GM19468 (cell line): ENCODE measurements around the gene GPS1.
A peak's percentile ranks its signal among the peaks of the same experiment; 100 is the strongest.
"Not testable (repeated sequence)": the region's sequence is repeated elsewhere in the genome, so short reads cannot be mapped to it uniquely, and the experiment has no call there.

Source experiments
- ATAC-seq: cut with Tn5 transposase; IDR thresholded peaks from one replicate; pipeline ENCODE4 v1.9.1; 2021; ENCODE audit warnings: mild to moderate bottlenecking, moderate library complexity, moderate number of reproducible peaks; ENCODE audit not compliant: unreplicated experiment; ENCODE audit errors: extremely low read depth

The GPS1 gene

DNA sequence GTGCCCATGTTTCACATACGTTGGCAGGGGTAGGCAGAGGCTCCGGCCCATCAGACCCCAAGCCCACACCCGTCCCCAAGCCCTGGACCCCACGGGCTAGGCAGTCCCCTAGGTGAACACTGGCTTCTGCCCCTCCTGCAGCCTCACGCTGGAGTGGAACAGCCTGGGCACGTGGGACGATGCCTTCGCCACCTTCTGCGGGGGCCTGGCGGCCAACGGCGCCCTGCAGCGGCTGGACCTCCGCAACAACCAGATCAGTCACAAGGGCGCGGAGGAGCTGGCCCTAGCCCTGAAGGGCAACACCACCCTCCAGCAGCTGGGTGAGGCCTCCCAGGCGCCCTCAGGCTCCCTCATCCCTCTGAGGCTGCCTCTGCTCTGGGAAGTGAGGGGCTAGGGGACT is 26.8 kb upstream of the GPS1 start:
- ATAC-seq, result no peak

DNA sequence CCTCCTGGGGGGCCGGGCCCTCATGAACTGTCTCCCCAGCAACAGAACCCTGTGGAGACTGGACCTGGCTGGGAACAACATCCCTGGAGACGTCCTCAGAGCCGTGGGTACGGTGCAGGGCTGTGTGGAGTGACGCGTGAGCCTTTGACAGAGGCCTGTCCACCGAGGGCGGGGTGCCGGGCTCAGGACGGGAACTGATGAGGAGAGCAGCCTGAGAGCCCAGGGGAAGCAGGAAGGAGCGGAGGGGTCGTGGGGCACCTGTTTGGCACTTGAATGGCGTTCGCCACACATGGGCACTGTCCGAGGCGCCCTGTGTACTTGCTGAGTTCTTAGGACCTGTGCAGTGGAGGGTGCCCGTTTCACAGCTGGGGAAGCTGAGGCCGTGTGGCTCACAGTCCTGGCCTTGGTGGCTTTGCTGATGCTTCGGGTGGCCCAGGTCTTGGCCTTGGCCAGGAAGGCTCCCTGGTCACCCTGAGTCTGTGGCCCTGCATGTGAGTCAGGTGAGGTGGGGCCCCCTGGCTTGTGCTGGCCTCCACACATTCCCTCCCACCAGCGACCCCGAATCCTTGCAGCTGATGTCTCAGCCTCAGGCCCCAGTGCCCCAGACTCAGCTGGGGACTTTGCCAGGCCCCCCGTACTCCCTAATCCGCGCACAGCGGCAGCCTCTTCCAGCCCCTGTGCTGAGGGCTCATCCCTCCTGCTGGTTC is 26.1 kb upstream of the GPS1 start:
- ATAC-seq, result no peak

DNA sequence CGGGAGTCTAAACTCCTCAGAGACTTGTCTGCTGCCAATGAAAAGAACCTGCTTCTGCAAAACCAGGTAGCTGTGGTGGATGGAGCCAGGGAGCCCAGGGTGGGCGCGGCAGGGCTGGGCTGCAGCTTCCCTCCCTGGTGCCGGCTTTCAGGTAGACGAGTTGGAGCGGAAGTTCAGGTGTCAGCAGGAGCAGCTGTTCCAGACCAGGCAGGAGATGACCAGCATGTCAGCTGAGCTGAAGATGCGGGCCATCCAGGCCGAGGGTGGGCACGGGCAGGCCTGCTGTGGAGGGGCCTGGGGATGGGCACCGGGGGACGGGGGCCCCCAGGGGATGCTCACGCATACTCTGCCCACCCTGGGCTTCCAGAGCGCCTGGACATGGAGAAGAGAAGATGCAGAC is 23.5 kb upstream of the GPS1 start:
- ATAC-seq, result no peak

DNA sequence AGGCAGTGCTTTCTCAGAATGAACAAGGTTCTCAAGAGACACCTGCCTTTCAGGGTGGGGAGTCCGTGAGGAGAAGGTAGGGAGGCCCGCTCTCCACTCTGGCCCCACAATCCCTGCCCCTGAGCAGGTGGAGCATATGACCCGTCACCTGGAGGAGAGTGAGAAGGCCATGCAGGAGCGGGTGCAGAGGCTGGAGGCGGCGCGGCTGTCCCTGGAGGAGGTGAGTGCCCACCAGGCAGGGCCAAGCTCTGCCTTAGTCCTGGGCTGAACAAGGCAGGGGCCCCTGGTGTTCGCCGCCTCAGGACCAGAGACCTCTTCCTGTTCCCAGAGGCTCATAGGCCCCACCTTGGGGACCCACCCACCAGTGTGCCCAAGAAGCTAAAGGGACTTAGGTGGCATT is 22.7 kb upstream of the GPS1 start:
- no peak for ATAC-seq

DNA sequence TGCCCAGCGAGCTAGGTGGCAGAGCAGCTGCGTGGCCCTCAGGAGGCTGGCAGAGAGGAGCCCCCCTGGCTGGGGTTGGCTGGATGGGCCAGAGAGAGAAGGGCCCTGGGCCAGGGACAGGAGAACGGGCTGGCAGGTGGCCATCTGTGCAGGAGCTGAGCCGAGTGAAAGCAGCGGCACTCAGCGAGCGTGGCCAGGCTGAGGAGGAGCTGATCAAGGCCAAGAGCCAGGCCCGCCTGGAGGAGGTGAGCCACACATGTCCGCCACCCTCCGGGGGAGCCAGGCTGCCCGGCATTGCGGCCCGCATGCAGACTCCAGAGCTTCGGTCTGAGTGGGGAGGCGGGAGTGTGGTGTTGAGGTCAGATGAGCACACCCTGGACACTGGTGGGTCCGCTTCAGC is 22.3 kb upstream of the GPS1 start:
- no peak for ATAC-seq

DNA sequence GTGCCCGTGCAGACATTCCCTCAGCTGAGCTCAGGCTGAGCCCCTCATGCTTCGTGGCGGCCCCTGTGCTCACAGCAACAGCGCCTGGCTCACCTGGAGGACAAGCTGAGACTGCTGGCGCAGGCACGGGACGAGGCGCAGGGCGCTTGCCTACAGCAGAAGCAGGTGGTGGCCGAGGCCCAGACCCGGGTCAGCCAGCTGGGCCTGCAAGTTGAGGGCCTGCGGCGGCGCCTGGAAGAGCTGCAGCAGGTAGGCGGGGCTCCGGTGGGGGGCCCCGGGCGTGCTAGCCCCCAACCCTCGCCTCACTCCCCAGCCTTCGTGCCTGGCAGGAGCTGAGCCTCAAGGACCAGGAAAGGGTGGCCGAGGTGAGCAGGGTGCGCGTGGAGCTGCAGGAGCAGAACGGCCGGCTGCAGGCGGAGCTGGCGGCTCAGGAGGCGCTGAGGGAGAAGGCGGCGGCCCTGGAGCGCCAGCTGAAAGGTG is 21.7 kb upstream of the GPS1 start:
- ATAC-seq, result no peak

DNA sequence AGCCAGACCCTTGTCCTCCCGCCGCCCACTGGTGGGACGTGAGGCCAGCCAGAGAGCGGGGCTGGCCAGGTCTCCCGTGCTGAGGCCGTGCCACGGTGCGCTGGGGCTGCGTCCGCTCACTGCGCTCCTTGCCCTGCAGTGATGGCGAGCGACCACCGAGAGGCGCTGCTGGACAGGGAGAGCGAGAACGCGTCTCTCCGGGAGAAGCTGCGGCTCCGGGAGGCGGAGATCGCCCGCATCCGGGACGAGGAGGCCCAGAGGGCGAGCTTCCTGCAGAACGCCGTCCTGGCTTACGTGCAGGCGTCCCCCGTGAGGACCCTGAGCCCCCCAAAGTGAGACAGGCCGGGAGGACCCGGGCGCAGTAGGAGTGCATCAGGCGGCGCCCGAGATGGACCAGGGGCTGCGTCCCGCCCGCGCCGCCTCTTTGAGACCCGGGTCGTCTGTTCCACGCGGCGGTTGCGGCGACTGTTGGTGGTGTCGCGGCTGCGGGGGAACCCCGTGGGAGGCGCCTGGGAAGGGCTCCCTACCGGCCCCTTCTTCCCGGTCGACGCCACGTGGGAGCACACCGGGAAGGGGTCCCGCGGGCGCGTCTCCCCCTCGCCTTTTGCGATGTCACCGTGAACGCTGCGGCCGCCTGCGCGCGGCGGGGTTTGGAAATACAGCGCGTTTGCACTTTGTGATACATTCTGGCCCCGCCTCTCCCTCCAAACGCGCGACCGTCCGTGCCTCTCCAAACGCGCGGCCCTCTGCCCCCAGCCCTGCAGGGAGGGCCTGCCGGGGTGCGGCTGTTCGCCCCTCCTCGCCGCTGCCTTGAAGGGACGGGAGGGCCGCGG is 21.0 kb upstream of the GPS1 start:
- ATAC-seq, result no peak

DNA sequence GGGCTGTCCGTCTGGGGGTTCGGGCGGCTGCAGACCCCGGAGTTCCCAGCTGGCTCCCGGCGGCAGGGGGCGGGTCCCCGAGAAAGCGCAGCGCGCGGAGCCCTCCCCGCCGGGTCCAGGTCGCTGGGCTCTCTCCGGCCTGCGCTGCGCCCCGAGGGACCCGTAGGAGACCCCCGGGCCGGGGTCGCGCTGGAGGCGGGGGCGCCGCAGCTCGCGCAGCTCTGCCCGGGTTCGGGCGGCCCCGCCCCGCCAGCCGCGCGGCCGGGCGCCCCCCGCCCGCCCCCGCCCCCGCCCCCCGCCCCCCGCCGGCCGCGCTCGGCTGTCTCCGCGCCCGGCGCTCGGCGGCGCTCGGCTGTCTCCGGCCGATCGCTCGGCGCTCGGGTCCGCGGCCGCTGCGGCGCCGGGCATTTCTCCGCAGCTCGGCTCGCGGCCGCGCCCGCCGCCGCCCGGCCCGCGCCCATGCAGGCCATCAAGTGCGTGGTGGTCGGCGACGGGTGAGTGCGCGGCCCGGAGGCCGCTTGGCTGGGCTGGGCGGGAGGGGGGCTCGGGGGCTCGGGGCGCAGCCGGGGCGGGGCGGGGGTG is 20.3 kb upstream of the GPS1 start, which contains the start of gene RAC3:
Gene RAC3 (plus strand): TSS at position 376 of the 582 bp plus-strand sequence. CDS start 84 bp downstream, at position 460.
- ATAC-seq, result no peak

DNA sequence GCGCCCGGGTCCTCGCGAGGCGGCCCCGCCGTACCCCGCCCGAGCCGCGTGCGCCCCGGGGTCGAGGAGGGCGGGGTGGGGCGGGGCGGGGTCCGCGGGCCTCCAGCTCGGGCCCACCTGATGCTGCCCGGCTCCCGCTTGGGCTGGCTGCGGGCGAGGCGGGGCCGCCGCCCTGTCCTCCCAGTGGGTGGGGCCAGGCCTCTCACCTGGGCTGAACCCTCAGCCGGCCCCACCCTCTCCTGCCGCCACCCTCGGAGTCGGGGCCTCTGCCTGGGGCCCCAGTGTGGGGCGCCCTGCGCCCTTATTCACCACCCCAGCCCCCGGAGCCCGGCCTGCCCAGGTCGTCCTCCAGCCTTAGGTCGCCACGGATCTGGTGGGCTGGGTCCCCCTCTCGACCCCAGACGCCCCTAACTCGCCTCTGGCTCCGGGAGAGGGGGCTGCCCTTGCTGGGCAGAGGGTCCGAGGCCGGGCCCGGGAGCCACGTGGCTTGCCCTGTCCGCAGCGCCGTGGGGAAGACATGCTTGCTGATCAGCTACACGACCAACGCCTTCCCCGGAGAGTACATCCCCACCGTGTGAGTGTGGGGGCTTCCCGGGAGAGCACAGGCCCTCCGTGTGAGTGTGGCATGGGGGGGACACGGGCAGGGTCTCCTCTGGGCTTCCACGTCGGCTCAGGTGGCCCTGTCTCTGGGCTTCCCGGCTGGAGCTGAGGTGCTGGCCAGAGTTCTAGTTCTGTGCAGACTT is 19.6 kb upstream of the GPS1 start:
- ATAC-seq, result no peak

DNA sequence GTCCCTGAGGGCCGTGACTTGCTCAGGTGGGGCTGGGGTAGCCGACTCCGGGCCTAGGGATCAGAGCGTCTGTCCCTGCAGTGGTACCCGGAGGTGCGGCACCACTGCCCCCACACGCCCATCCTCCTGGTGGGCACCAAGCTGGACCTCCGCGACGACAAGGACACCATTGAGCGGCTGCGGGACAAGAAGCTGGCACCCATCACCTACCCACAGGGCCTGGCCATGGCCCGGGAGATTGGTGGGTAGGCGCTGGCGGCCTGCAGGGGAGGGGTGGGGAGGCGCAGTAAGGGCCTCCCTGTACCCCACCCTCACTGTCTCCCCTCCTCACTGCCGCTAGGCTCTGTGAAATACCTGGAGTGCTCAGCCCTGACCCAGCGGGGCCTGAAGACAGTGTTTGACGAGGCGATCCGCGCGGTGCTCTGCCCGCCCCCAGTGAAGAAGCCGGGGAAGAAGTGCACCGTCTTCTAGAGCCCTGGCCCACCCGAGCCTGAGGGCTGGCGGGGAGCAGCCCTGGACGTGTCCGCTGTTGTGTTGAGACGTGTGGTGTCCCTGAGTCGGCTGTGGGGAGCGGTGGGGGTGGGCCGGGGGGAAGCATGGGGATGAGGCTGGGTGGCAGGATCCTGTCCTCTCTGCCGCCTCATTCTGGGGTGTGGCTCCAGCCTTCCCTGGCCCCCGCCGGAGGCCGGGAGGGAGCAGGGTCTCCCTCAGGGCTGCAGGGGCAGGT is 18.2 kb upstream of the GPS1 start:
- no peak for ATAC-seq

DNA sequence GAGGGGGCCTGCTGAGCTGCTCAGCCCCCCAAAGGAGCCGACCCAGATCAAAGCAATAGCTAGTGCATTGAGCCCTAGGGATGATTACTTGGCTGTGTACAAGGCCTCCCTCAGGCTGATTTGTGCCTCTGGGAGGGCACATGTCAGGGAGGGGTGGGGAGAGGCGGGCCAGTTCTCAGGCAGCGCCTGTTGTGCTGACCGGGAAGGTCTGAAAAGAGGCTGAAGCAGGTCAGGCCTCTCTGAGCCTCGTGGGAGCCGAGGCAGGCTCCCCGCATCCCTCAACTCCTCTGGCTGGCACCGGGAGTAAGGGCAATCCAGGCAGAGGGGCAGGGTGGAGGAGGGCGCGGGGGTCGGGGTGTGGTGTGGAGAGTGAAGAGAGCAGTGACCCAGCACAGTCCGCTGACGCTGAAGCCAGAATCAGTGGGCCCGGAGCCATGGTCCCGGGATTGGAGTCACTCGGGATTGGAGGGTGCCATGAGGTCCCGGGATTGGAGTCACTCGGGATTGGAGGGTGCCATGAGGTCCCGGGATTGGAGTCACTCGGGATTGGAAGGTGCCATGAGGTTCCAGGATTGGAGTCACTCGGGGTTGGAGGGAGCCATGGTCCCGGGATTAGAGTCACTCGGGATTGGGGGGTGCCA is 17.2 kb upstream of the GPS1 start:
- no peak for ATAC-seq

DNA sequence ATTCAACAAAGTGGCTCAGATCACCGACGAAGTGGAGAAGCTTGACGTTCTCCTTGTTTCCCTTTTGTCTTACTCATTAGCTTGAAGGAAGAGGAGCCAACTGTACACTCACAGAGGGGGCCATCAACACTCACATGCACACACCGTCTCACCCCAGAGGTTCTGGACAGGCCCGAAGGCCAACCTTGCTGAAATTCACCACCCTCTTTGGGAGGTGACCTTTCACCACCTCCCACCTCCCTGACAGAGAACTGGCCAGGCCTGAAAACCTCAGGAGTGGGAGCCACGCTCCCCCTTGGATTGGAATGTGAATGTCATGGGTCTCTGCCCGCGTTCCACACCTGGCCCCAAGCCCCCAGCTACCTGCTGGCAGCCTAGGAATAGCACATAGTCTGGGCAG is 16.2 kb upstream of the GPS1 start:
- ATAC-seq, result no peak

DNA sequence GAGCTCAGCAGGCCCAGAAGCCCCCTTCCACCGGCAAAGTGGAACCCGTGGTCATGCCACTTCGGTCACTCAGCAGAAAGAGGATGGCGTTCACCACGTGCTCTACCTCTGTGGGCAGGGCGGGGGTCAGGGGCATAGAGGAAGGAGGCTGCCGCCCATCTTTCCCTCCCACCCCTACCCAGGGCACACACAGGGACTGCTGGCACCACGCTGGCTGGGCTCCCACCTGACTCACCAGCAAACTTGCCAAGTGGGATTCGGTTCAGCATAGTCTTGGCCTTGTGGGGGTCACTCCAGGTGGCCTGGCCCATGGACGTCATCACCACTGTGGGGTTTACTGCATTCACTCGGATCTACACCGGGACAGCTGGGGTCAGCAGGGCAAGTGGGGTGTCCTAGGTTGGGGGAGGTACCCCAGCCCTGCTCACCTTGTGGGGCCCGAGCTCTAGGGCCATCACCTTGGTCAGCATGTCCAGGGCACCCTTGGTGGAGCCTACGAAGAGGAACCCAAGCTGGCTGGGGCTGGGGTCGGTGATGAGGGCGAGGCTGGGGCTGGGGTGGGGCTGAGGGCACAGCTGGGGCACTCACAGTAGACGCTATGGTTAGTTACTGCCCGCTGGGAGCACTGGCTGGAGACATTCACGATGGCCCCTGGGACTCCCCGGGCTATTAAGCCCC is 15.6 kb upstream of the GPS1 start:
- ATAC-seq, result no peak

DNA sequence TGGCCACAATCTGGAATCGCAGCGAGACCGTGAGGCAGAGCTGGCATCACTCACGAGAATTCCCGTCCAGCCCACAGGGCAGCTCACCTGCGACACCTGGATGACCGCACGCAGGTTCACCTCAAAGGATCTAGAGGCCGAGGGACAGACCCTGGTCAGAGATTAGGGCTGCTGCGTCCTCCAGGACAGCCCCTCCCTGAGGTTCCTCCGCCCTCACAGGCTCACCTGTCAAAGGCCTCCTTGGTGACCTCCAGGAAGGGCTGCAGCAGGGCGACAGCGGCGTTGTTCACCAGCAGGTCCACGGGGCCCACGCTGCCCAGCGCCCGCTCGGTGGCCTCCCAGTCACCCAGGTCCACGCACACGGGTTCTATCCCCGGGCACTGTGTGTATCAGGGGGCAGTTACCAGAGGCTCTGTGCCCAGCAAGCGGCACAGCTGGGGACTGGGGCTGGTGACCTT is 15.0 kb upstream of the GPS1 start:
- no peak for ATAC-seq

DNA sequence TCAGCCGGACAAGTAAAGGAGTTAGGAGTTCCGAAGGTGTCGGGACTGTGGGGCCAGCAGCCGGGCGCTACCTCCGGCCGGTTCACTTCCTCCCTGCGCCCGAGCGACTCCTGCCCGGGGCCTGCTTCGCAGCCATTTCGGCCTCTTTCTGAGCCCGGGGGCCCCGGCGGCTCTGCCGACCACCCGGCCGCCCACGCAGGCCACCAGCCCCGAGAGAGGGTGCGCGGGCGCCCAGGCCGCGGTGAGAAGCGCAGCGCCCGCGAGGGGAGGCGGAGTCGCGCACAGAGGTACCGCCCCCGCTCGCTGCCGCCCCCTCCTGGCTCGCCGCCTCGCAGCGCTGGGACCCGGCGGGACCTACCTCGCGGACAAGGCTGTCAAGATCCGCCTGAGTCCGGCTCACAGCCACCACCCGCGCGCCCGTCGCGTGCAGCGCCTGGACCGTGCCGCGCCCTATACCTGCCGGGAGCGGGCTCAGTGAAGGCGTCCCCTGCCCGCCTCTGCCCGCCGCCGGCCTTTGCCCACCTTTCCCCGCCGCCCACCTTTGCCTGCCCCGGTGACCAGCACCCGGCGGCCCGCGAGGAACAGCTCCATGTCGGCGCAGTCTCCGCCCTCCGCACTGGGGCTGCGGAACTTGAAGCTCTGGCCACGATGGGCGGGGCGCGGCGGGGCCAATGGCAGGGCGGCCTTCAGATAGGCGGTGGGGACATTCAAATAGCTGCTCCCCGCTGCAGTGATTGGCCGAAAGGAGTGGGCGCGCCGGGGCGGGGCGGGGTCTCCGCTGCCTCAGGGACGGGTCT is 14.4 kb upstream of the GPS1 start, which contains the start of gene DCXR:
Gene DCXR (minus strand): TSS at position 606 of the 797 bp plus-strand sequence. CDS start 15 bp downstream, at position 591.
- ATAC-seq, result peak; percentile 43

DNA sequence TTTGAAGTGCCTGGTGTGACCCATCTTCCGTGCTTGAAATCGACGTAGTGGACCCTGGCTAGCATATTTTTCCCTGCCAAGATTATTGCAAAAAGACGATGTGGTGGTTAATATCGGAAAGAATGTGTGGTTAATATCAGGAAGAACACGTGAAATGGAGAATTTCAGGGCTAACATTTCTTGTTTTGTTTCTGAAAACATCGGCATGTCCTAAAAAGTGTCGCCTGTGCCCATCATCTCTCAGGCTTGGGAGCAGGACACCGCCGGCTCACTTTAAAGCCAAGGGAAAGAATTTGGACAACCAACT is 13.9 kb upstream of the GPS1 start:
- no peak for ATAC-seq

DNA sequence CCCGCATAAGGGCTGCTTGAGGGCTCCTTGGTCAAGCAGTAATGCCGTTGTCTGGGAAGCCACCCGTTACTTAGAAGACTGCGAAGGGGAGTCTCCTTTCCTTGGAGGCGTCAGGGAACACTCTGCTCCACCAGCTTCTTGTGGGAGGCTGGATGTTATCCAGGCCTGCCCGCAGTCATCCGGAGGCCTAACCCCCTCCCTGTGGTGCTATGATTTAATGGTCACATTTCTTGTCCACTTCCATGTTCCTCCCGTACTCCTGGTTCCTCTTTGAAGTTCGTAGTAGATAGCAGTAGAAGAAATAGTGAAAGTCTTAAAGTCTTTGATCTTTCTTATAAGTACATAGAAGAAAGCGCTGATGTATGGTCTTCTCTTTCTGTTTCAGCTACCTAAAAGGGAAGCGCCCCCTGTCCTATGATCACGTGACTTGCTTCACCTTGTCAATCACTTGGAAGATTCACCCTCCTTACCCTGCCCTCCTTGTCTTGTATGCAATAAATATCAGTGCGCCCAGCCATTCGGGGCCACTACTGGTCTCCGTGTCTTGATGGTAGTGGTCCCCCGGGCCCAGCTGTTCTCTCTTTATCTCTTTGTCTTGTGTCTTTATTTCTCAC is 12.8 kb upstream of the GPS1 start:
- ATAC-seq, result not testable (repeated sequence)
